Activated T-cell treated with anti-CD3 and anti-CD28 coated beads, Interleukin-2, amount 50 U/mL, for 48 hours (primary cell): ENCODE data around the gene GRHPR.

Experiments used
- DNase-seq, 2 experiments: peaks; one replicate each; pipeline ENCODE4 v3.0.0-alpha.2; 2020

GRHPR gene

DNA sequence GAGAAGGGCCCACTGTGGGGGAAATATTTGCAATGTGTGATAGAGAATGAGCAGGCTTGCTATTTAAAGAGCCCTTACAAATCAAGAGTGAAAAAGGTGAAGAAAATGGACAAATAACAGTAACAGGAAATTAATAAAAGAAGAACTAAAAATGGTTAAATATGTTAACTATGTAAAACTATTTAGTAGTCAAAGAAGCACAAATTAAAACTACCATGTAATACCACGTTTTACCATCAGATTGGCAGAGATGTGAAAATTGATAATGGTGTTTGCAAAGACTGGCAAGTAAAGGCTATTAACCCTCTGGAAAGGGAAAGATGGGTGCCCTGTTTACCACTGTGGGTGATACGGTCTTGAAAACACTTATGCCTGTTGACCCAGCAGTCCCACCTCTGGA lies 23.2 kb upstream of the GRHPR start:
- no peak for DNase-seq

DNA sequence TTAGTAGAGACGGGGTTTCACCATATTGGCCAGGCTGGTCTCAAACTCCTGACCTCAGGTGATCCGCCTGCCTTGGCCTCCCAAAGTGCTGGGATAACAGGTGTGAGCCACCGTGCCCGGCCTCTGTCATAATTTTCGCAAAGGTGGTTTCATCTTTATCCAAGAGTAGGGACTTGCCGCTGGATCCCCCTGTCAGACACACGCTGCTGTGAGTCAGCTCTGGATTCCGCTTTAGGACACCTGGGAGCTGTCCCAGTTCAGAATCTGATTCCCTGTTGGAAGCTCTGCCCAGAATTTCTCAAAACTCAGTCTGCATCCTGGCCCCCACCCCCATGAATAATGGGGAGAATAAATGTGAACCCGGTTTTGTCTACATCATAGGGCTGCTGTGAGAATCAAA lies 17.9 kb upstream of the GRHPR start:
- DNase-seq = no peak

DNA sequence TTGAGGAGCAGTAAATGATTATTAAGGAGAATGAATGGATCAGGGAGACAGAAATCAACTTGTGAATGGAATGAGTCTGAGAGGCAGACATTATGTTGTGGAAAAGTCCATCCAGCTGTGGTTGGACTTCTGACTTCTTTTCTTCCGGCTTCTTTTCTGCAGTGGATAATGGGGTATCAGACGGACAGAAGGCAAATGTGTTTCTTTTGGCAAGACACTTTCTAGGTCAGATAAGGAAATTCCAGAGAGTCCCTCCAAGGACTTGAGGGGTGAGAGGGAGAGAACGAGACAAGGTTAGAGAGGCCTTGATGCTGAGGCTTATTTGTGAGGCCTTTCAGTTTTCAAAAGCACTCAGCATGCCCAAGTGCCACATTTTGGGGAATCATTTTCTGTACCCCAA lies 17.1 kb upstream of the GRHPR start:
- DNase-seq = no peak

DNA sequence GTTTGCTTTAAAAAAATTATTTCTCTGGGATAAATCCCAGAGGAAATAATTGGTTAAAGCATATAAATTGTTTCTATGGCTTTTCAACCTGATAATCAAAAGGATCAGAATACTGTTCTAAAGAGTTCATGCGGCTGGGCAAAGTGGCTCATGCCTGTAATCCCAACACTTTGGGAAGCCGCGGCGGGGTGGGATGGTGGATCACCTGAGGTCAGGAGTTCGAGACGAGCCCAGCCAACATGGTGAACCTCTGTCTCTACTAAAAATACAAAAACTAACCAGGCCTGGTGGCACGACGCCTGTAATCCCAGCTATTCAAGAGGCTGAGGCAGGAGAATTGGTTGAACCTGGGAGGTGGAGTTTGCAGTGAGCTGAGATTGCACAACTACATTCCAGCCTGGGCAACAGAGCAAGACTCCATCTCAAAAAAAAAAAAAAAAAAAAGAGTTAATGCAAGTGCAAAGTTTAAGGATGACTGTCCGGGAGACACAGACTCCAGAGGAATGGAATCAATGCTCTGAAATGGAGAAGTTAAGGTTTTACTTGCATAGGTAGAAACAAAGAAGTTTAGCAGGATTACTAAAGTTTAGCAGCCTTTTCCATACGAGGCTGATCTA lies 16.6 kb upstream of the GRHPR start:
- DNase-seq = no peak

DNA sequence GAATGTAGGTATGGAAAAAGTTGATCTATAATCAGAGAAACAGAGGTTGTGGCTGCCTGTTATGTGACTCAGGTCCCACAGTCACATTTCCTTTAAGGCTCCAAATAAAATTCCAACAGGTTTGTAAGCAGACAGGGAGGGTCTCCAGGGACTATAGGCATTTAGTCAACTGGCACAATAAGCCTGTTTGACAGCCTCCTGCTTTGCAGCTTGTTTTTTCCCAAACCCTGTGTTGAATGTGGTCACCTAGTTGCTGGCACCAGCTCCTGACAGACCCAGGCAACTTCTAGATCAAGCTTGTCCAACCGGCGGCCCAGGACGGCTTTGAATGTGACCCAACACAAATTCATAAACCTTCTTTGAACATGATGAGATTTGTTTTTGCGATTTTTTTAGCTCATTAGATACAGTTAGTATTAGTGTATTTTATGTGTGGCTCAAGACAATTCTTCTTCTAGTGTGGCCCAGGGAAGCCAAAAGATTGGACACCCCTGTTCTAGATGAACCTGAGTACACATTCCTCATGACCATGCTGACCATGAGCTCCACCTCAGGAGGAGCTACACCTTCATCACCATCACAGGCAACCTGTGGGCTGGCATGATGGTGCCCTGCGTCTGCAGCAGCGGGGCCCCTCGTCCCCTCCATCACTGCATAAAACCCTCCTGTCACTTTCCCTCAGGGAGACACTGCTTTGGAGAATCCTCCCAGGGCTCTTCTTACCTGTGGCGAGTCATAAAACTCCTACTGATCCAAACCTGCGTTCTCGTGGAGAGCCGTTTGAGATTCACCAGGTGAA lies 15.7 kb upstream of the GRHPR start:
- DNase-seq = no peak

DNA sequence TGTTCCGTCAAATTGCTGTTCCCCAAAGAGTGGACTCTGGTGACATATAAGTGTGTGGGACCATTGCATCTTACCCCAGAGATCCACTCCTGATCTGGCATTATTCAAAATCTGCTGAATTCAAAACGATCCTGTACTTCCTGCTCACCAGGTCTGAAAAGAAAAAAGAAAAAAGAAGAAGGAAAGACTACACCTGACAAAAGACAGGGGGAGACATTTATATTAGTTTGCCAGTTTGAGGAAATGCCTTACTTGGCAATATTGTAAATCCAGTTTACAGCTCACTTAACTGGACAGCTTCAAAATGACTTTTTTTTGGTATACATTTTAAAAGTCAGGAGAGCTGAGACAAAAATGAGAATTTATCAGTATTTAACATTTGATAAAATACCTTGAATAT lies 15.0 kb upstream of the GRHPR start:
- no peak for DNase-seq

DNA sequence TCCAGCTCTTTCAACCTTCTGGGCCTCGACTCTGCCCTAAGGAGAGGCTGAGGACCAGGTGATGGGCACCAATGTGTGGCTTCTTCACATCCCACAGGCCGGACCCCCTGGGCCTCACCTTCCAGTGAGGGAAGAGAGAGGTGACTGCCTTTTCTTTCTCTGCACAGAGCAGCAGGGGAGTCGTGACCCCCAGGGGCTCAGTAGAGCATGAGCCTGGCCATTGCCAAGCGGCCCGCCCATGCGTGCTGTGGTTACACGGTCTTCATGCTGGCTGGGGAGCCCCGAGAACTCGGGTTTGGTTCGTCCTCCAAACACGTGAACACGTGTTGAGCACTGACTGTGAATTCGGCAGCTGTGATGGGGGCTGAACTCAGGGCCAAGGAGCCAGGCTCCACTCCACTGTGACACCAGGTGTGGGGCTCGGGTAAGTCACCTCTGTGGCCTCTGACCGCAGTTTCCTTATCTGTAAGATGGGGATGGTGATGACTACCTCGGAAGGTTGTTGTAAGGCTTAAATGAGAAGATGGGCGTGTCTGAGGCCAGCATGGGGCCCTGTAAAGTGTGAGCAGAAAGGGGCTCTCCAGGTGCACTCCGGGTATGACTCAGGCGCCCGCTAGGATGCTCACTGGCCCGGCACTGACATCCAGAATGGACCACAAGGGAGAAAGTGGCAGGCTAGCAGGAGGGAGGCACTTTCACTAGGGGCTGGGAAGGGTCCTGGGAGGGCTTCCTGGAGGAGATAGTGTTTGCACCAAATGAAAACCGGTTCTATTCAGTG lies 13.4 kb upstream of the GRHPR start:
- peak; percentile 79 to 81 for DNase-seq

DNA sequence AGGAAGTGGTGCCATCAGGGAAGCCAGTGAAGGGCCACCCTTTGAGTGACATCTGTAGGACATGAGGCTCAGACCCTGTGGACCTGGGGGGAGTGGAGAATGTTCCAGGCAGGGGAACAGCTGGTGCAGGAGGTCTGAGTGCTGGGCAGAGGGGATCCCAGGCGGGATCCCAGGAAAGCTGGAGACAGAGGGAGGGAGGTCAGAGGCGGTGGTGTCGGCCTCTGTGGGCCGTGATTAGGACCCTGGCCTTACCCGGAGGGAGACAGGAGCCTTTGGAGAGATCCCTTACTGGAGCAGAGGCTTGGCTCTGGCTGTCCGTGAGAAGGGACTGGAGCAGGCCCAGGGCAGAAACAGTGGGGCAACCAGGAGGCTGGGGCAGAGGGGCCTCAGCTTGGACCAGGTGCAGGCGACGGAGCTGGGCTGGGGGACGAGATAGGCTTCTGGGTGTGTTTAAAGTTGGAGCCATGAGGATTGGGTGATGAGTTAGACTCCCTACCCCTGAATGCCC lies 12.1 kb upstream of the GRHPR start:
- DNase-seq = no peak

DNA sequence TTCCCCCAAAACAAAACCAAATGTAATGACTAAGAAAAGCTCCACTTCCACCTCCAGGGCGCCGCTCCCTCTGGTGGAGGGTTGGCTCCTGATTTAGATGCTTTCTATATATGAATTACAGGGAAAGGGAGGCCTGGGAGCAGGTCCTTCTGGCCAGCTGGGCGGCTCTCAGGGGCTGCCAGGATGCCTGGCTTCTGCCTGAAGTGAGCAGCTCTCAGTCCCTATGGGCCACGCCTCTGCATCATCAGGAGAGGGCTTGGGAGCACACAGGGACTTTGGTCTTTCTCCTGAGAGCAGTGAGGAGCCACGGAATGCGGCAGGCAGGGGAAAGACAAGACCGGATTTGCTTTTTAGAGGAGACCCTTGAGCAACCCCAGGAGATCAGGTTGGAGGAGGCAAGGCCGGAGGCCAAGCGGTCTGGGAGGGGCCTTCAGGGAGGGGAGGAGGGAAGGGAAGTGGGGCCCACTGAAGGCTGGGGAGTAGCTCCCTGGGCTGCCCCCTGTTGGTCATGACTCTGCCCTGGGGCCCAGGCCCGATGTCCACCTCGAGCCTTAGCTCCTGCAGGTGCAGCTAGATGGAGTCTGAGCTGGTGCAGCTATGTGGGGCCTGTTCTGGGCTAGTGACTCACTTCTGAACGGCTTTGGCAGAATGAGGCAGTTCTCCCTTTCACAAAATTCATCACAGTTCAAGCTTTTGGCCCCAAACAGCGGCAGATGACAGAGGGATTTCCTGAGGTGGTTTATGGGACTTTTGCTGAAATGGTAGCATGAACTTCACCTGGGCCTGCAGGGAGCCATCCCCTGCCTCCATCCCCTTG lies 11.3 kb upstream of the GRHPR start:
- DNase-seq = peak; percentile 65

DNA sequence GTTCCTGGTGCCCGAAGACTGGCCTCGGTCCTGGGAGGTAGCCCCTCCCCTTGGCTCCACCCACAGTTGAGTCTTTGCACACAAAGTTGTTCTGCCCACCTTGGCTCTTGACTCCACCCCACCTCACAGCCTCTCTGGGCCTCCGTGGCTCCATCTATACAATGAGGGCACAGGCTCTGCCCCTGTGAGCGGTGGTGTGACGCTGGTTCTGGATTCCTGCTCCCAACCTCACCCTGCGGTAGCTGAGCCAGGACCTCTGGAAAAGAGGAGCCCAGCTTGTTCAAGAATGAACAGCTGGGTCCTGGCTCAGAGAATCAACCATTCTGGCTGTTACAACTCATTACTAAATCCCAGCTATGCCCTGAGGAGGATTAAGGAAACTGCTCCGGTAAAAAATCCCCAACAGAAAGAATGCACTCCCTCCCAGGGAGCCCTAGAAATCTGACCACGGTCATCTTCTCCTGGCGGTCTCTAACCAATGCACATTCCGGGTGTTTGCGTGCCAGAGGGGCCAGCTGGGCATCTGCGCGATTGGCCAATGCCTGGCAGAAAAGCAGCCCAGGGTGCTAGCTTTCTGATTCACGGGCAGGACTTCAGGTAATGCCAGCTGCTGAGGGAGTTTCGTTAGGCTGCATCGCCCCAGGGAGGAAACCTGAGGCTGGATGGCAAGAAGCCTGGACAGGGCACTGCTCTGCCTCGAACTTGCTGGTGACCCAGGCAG lies 9.9 kb upstream of the GRHPR start:
- DNase-seq = no peak

DNA sequence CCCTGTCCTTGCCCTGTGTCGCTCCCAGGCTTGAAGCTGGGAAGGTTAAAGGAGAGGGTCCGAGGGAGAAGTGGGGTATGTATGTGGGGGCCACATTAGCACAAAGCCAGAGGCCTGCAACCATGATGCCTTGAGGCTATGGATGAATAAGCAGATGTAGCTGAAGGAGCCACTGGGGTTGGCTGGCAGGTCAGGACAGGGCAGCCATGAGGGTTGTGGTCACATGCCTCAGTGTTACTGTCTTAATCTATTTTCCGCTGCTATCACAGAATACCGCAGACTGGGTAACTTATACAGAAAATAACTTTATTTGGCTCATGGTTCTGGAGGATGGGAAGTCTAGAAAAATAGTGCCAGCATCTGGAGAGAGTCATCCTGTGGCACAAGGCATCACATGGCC lies 9.2 kb upstream of the GRHPR start:
- no peak for DNase-seq

DNA sequence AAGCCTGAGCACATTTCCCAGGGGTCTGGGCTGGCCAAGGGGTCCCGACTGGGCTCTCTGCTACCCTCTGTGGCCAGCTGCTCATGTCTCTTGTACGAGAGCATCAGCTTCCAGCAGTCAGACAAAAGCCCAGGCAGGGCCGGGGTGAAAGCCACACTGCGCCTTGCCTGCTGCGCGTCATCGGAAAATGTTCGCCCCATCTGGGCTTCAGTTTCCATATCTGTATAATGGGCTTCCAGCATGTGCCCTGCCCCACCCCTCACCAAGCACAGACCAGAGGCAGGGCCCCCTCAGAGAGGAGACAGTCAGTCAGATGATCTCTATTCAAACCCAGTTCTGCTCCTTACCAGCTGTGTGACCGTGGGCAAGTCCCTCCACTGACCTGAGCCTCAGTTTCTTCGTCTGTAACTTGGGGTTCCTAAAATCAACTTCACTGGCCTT lies 8.0 kb upstream of the GRHPR start:
- DNase-seq = no peak

DNA sequence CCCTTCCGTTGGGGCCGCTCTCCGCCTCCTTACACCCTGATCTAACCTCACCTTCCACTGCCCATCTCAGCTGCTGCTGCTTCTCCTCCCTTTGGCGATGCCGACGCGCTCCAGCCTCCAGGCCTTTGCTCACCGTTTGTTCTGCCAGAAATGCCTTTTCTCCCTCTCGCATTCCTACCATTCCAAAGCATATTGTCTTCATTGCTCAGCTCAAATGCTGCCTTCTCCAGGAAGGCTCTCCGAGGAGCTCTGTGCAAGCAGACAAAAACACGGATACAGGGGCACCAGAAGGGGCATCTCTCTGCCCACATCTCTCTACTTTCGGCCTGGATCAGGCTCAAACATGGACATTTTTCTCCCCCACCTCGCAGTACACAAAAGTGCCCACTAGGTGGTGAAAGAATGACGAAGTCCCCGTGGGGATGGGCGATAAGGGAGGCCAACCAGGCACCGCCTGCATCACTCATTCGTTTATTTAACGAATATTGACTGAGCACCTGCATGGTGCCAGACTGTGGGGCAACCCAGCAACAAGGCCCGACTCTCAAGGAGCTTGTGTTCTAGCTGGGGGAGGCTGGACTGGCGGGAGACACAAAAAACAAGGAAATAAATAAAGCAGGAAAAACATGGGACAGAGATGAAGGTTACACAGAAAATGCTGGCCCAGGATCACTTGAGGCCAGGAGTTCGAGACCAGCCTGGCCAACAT lies 7.3 kb upstream of the GRHPR start:
- DNase-seq = peak; percentile 86 to 90

DNA sequence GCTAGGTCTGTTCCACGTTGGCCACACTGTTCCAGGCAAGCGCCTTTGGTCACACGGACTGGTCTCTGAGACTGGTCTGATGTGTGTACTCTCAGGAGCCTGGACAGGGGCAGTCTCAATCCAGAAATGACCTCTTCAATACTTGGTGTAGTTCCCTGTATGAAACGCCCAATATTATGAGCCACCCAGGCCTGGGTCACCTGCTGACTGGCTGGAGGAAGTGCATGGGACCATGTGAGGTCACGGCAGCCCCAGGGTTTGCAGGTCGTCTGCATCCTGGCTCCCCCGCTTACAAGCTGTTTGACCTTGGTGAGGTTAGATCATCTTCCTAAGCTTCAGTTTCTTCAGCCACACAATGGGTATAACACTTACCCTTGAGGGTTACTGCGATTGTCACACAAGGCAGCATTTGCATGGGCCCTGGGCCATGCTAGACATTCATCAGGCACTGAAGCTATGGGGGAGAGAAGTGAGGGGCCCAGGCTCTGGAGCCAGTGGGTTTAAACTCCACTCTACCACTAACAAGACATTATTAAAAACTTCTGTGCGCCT lies 5.2 kb upstream of the GRHPR start:
- DNase-seq = no peak

DNA sequence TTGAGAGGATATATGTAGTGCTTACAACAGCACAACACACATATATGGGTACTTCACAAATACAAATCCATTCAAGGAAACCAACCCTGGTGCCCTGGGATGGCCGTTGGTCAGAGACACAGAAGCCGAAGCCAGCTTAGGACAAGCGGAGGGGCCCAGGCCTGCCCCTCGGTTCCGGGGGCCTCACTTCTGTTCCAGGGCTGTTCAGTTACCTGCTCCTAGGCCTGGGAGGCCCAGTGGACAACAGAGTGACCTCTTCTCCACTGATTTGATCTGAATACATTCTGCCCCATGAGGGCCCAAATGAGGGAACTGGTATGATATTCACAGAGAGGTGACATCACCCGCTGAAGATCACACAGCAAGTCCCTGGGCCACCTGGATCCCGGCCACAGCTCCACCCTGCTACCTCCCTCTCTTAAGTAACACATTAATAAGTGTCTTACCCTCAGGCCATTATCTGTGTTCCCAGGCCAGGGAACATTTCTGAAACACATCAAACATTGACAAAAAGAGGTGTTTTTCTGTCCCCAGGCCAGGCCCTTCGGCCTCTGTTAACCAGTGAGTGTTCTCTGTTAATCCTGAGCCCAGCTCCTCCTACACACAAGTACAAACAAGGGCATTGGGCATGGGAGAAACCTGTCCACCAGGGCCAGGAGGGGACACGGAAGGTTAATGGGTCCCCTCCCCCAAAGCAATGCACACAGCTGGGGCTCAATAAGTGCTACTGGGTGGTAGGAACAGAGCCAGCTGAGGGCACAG lies 4.5 kb upstream of the GRHPR start:
- DNase-seq = no peak

DNA sequence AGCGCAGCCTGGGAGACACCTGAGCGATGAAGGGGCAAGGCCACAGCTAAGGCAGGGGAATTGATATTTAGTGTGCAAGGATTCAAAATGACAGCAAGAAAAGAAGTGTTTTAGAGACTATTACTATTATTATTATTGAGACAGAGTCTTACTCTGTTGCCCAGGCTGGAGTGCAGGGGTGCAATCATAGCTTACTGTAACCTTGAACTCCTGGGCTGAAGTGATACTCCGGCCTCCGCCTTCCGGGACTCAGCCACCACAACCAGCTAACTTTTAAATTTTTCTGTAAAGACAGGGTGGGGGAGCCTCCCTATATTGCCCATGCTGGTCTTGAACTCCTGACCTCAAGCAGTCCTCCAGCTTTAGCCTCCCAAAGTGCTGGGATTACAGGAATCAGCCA lies 3.3 kb upstream of the GRHPR start:
- DNase-seq = no peak

DNA sequence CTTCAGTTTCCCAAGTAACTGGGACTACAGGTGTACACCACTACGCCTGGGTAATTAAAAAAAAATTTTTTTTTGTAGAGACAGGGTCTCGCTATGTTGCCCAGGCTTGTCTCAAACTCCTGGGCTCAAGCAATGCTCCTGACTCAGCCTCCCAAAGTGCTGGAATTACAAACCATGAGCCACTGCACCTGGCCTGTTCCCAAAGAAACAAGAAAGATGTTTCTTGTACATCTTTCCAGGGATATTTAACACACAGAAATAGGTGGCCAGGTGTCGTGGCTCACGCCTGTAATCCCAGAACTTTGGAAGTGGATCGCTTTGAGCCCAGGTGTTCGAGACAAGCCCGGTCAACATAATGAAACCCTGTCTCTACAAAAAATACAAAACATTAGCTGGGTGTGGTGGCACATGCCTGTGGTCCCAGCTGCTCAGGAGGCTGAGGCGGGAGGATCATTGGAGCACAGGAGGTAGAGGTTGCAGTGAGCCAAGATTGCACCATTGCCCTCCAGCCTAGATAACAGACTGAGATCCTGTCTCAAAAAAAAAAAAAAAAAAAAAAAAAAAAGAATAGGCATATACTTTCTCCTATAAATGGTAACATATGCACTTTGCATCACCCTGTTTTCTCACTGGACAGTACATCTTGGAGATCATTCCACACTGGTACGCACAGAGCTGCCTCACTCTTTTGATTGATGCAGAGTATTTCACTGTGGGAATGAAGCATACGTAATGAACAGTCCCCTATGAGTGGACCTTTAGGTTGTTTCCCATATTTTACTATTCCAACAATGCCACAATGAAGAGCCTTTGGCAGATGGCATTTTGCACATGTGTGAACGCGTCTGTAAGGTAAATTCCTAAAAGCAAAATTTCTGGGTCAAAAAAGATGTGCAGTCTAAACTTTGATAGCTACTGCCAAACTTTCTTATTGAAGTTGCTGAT lies 2.0 kb upstream of the GRHPR start:
- no peak for DNase-seq

DNA sequence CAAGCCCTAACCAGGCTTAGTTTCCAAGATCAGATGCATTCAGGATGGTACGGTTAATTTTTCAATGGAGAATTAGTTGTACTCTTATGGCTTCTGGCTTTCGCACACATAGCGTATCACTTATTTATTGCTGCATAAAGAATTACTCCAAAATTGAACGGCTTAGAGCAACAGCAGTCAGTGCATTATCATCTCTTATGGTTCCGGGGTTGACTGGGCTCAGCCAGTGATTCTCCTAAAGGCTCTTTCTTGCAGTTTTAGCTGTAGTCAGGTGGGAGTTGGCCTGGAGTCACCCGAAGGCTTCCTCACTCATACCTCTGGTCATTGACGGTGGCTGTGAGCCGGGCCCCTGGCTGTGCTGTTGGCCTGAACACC lies 595 bp upstream of the GRHPR start:
- no peak for DNase-seq

DNA sequence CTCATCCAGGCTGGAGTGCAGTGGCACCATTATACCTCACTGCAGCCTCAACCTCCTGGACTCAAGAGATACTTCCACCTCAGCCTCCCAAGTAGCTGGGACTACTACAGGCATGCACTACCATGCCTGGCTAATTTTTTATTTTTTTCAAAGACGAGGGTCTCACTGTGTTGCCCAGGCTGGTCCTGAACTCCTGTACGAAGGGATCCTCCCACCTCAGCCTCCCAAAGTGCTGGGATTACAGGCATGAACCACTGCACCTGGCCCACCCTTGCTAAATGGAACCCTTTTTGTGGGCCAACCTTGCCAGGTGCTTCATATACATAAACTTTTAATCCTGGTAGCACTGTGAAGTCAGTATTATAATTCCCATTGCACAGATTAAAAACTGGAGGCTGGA lies 1.0 kb downstream of the GRHPR start:
- no peak for DNase-seq
